ENCODE data around the gene NEMP1. TPM values are rescaled to one million over a fixed set of nuclear protein-coding genes. Genes with fewer than 3 reads are reported as not detected.
A peak's percentile ranks its signal among the peaks of the same experiment; 100 is the strongest.

NEMP1 gene
- total and polyA plus RNA-seq, 2 of the 13 experiments (the other 11 are each of a cell fraction or from before 2014, with no cell fraction given) = 11.4 to 12.9 TPM

DNA sequence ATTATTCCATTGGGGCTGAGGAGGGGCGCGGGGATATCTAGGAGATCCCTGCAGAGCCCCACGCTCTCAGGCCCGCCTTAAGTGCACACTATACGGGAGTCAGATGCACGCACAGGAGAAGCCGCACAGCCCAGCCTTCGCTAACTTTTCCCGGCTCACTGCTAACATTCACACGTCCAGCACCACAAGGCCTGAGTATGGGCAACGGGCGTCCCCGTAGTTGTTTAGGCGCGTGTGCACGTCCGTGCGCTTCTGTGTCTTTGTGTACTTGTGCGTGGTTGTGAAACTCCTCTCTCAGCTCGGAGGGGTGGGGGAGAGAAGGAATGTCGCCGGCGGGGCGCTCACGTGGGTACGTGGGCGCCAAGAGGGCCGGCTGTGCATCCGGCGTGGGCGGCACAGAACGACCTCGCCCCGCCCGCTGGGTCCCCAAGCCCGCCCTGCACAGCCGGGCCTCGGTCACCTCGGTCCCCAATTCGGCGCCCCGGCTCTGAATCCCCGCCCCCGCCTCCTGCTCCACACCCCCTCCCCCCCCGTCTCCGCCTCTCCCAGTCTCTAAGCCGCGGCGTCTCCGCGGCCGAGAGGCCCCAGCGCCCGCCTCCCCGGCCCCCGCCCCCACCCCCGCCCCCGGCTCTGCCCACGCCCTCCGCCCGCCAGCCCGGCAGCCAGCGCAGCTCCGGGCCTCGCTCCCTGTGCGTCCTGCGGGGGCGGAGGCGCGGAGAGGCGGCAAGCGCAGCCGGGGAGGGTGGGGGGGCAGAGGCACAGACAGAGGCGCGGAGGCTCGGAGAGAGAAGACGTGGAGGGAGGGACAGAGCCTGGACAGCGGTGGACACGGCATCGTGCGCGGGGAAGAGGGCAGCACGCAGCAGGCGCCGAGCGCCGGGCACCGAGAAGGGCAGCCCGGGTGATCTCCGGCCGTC, 10.0 kb upstream of the NEMP1 start, which contains the start of gene NAB2 (continued):
- TF ChIP-seq ZNF781 (CRISPR knock-in tag; IDR thresholded peaks at IDR 0.05; ENCODE audit: borderline replicate concordance, not compliant biosample characterization) = no peak
- 0 out of 2 replicates have a peak, but pooled peaks have one; percentile 55 for TF ChIP-seq ZFP37 (CRISPR knock-in tag; IDR thresholded peaks at IDR 0.05; ENCODE audit: borderline replicate concordance)
- 0 out of 2 replicates have a peak, but pooled peaks have one; percentile 28 for TF ChIP-seq RFXANK (CRISPR knock-in tag; IDR thresholded peaks at IDR 0.05)
- peak; percentile 73; the same call in 1 of the 2 replicates for TF ChIP-seq XBP1 (CRISPR knock-in tag; IDR thresholded peaks at IDR 0.05)
- TF ChIP-seq ZNF292 (CRISPR knock-in tag; IDR thresholded peaks at IDR 0.05; ENCODE audit: borderline replicate concordance, low read depth) = no peak
- TF ChIP-seq KDM5B (CRISPR knock-in tag; IDR thresholded peaks at IDR 0.05; ENCODE audit: borderline replicate concordance) = peak; percentile 41; the same call in 1 of the 2 replicates
- TF ChIP-seq FOXK1 (CRISPR knock-in tag; IDR thresholded peaks at IDR 0.05; ENCODE audit: borderline replicate concordance, low read depth) = peak; percentile 70; the same call in 1 of the 2 replicates
- TF ChIP-seq, protein P1, sequence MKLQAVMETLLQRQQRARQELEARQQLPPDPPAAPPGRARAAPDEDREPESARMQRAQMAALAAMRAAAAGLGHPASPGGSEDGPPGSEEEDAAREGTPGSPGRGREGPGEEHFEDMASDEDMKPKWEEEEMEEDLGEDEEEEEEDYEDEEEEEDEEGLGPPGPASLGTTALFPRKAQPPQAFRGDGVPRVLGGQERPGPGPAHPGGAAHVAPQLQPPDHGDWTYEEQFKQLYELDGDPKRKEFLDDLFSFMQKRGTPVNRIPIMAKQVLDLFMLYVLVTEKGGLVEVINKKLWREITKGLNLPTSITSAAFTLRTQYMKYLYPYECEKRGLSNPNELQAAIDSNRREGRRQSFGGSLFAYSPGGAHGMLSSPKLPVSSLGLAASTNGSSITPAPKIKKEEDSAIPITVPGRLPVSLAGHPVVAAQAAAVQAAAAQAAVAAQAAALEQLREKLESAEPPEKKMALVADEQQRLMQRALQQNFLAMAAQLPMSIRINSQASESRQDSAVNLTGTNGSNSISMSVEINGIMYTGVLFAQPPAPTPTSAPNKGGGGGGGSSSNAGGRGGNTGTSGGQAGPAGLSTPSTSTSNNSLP (IDR thresholded peaks at IDR 0.05; ENCODE audit: low read depth, low read length) = no peak
- no peak for TF ChIP-seq ZMYM3 (CRISPR knock-in tag; IDR thresholded peaks at IDR 0.05)
- TF ChIP-seq, protein P2, sequence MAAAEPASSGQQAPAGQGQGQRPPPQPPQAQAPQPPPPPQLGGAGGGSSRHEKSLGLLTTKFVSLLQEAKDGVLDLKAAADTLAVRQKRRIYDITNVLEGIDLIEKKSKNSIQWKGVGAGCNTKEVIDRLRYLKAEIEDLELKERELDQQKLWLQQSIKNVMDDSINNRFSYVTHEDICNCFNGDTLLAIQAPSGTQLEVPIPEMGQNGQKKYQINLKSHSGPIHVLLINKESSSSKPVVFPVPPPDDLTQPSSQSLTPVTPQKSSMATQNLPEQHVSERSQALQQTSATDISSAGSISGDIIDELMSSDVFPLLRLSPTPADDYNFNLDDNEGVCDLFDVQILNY (CRISPR knock-in tag; conservative IDR thresholded peaks at IDR 0.05) = no peak; the same call in 1 of the 2 replicates
- no peak for TF ChIP-seq CC2D1A (CRISPR knock-in tag; IDR thresholded peaks at IDR 0.05)
- TF ChIP-seq KDM3A (CRISPR knock-in tag; IDR thresholded peaks at IDR 0.05; ENCODE audit: low read depth) = no peak
- TF ChIP-seq KDM2A (CRISPR knock-in tag; IDR thresholded peaks at IDR 0.05; ENCODE audit: borderline replicate concordance, low read depth) = peak; percentile 66; the same call in 1 of the 2 replicates
- TF ChIP-seq, protein P3, sequence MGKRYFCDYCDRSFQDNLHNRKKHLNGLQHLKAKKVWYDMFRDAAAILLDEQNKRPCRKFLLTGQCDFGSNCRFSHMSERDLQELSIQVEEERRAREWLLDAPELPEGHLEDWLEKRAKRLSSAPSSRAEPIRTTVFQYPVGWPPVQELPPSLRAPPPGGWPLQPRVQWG (CRISPR knock-in tag; IDR thresholded peaks at IDR 0.05; ENCODE audit: borderline replicate concordance, low read depth) = no peak
- no peak for TF ChIP-seq SMC3 (IDR thresholded peaks at IDR 0.05; ENCODE audit: low read length)
- TF ChIP-seq, protein P4, sequence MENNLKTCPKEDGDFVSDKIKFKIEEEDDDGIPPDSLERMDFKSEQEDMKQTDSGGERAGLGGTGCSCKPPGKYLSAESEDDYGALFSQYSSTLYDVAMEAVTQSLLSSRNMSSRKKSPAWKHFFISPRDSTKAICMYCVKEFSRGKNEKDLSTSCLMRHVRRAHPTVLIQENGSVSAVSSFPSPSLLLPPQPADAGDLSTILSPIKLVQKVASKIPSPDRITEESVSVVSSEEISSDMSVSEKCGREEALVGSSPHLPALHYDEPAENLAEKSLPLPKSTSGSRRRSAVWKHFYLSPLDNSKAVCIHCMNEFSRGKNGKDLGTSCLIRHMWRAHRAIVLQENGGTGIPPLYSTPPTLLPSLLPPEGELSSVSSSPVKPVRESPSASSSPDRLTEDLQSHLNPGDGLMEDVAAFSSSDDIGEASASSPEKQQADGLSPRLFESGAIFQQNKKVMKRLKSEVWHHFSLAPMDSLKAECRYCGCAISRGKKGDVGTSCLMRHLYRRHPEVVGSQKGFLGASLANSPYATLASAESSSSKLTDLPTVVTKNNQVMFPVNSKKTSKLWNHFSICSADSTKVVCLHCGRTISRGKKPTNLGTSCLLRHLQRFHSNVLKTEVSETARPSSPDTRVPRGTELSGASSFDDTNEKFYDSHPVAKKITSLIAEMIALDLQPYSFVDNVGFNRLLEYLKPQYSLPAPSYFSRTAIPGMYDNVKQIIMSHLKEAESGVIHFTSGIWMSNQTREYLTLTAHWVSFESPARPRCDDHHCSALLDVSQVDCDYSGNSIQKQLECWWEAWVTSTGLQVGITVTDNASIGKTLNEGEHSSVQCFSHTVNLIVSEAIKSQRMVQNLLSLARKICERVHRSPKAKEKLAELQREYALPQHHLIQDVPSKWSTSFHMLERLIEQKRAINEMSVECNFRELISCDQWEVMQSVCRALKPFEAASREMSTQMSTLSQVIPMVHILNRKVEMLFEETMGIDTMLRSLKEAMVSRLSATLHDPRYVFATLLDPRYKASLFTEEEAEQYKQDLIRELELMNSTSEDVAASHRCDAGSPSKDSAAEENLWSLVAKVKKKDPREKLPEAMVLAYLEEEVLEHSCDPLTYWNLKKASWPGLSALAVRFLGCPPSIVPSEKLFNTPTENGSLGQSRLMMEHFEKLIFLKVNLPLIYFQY (CRISPR knock-in tag; IDR thresholded peaks at IDR 0.05; ENCODE audit: borderline replicate concordance) = no peak; the same call in 1 of the 2 replicates
- TF ChIP-seq, protein P5, sequence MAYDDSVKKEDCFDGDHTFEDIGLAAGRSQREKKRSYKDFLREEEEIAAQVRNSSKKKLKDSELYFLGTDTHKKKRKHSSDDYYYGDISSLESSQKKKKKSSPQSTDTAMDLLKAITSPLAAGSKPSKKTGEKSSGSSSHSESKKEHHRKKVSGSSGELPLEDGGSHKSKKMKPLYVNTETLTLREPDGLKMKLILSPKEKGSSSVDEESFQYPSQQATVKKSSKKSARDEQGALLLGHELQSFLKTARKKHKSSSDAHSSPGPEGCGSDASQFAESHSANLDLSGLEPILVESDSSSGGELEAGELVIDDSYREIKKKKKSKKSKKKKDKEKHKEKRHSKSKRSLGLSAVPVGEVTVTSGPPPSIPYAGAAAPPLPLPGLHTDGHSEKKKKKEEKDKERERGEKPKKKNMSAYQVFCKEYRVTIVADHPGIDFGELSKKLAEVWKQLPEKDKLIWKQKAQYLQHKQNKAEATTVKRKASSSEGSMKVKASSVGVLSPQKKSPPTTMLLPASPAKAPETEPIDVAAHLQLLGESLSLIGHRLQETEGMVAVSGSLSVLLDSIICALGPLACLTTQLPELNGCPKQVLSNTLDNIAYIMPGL (CRISPR knock-in tag; IDR thresholded peaks at IDR 0.05; ENCODE audit: borderline replicate concordance in 1 of 2, low read depth in 1 of 2) = peak in 1 of 2 experiments; percentile 80
- 0 out of 2 replicates have a peak, but pooled peaks have one; percentile 13 for TF ChIP-seq SNAI1 (CRISPR knock-in tag; IDR thresholded peaks at IDR 0.05; ENCODE audit: borderline replicate concordance)

Measured in HepG2 (cell line).